GM18868 (cell line): ENCODE measurements around the gene KCNJ2.
A peak's percentile ranks its signal among the peaks of the same experiment; 100 is the strongest.

ENCODE experiments used
- ATAC-seq: cut with Tn5 transposase; IDR thresholded peaks from one replicate; pipeline ENCODE4 v1.9.1; 2021; ENCODE audit warnings: mild to moderate bottlenecking, moderate library complexity; ENCODE audit not compliant: unreplicated experiment

Gene KCNJ2

DNA sequence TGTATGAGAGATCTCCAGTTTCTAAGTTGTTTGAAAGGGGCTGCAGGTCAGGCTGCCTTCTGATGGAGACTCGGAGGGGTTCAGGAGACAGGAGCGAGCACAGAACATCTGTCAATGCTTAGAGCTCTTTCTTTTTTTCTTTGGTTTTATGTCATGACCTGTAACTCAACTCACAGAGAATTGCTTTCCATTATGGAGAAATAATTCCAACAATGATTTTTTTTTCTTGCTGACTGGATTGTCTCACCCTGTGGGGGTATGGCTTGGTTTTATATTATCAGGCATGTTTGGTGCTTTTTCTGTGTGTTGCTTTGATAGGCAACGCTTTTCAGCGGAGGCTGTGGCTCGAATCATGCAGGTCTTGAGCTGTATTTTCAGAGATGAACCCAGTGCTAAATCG lies 10.7 kb upstream of the KCNJ2 start:
- ATAC-seq: no peak

DNA sequence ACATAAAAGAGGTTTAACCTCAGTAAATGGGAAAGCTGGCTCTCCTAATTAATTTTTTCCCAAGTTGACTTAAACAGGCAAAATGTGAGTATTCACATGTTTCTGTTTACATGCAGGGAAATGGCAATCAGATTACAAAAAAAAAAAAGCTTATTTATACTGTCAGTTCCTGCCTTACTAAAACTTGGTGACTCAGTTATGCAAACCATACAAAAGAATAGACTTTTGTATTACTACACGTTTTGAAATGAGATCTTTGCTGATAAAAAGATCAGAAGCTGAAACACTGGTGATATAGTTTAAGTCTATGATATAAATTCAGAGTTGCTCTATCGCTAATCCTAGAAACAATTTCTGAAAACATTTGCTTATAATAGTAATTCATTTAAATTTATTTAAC lies 9.4 kb upstream of the KCNJ2 start:
- no peak for ATAC-seq

DNA sequence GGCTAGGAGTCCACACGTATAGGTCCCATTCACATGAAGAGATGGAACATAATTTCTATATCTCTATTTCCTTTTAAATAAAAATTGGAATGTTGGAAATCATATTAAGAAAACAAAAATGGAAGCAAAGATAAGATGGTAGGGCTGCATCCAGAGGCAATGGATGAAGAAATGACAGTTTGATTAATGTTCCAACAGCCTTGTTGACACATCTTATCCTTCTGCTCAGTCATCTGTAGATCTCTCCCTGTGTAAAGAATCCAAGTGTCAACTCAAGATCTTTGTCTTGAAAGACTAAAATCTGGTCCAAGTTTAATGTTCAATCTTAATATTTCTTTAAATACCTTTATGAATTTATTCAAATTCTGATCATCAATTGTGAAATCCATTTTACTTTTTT lies 7.8 kb upstream of the KCNJ2 start:
- no peak for ATAC-seq

DNA sequence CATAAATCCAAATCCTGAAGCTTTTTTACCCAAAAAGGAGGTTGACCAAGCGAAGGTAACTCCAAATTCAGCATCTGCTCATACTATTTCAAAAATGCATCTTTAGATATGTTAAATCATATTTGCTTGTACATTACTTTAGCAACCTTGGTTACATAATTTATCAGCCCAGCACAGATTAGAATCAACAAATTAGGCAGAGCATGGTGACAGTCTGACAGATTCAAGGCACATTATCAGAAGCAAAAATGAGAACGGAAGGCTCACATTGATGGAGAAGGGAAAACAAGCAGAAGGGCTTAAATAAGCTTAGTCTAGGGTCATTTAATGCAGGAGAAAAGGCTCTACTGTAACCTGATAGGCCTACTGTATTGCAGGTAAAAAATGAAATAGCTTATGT lies 3.9 kb upstream of the KCNJ2 start:
- ATAC-seq: no peak

DNA sequence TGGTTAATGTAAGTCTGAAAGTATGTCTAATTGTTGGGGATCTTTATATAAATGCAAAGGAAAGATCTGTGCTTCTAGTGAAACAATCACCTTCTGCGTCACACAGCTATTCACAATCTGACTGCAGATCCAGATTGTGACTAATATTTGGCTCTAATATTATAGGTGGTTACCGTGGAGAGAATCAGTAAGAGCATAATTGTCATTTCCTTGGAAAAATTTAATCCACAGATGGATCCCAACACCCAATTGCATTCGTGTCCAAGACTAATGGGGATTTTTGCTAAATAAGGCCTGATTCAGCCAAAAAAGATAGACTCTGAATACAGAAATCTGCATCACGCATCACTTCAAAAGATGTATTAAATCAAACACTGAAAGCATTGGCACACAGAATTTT lies 2.7 kb upstream of the KCNJ2 start:
- no peak for ATAC-seq

DNA sequence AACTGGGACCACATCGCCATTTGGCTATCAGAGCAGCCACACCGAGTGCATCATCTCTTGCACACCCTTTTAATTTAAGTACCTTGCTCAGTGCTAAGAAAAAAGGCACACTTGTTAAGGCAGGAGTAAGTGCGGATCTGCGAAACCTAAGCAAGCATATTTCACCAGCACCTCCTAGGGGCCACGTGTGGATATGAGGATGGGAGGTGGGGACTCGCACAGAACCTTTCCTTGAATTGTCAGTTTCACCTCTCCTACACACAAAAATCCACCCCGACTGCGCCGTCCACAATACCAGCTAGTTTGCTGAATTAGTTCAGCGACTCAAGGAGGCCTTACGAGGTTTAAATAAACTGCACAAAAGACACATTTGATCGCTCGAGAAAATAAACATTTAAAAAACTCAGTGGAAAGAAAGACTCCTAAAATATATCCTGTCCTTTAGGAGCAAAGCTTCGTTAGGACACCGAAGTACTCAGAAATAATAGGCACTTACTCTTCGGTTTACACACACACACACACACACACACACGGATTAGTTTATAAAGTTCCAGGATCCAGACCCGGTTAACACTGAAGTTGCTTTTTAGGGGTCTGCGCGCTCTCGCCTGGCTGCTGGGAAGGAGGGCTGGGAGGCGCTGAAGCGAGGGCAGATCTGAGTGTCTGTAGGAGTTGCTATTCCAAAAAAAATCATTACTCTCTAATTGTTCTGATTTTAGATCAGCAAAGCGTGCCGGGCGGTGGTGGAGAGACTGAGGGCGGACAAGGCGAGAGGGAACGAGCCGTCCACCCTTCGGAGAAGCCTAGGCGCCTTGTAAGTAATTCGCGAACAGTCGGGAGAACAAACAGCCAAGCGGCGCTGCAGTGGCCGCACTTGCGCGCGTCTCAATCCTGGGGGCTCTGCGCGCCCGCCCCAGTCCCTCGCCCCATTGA lies 1.0 kb upstream of the KCNJ2 start:
- ATAC-seq: peak; percentile 4

DNA sequence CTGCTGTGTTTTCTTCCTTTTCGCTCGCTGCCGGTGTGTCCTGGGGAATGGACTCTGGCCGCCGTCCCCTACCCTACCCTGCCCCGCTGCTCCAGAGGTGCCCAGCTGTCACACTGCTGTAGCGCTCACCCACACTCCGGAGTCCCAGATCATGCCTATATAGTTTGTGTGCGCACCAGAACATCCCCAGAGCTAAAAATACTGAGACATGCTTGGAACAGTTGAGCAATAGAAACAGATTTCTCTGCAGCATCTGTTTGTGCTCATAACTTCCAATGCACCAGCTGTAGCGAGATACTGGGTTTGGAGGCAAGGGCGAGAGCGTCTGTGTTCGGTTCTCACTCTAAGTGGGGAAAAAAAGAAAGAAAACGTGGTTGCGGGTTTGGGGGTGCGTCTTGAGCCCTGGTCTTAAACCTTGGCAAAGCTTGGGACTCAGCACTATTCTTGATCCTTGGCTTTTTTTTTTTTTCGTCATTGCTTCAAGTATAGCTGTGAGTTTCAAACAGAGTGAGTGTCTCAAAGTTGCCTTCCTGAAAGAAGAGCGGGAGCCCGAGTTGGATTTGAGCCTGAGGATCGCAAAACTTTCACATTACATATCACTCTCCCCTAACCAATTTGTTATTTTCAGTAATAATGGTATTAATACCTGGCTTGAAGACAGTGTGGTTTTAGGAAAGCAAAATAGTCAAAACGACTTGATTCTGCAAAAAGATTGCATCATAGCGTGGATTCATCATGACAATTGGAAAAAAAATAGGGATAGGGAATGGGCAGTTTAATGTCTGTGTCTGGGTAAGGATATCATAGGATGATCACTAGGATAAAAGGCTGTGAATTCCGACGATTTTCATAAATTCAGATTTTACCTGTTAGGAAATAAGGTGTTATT lies 621 bp downstream of the KCNJ2 start:
- no peak for ATAC-seq

DNA sequence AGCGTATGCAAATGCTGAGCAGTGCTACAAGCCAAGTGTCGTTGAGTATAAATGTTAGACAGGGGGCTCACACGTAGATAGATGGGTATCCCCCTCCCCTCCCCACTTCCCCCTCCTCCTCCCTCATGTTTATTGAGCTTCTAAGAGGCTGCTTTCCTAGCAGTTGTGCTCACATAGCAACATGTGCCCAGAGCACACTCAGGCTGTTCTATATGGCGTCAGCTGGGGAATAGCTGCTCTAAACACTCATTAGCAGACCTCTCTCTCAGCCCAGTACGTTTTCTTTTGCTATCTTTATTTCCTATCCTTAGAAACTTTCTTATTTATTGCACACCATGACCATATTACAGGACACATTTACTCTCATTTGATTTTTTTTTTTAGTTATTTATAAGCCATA lies 1.8 kb downstream of the KCNJ2 start:
- ATAC-seq: no peak

DNA sequence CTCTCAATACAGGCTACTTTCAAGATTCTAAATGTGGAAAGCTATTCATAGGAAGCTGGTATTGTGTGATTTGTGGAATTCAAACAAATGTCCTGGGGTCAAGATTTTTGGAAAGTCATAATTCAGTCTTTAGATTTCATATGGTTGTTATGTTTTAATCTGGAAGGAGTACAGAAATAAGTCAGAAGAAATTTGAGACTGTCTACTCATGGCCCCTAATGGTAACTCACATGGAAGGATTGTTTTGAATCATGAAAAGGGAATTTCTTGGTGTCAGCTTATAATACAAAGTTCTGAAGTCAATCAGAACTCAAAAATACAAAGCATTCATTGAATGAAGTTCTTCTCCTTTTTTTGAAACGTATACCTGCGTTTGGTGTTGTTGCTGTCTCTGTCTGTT lies 3.1 kb downstream of the KCNJ2 start:
- no peak for ATAC-seq

DNA sequence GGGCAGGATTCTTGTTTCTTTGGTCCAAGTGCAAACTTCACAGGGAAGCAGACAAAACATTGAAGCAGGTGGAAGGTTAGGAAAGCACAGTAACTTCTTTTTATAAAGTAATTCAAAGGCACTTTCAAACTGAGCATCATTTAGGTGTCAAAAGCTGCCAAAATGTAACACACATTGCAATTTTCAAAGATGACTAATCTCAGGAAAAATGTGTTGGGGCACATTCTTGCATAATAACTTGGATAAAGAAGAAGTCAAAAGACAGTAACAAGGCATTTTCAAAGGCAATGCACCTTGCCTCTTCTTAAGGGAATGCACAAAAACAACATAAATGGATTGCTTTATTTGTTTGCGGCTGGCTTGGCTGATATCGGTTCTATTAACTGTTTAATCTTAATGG lies 3.6 kb downstream of the KCNJ2 start:
- ATAC-seq: no peak

DNA sequence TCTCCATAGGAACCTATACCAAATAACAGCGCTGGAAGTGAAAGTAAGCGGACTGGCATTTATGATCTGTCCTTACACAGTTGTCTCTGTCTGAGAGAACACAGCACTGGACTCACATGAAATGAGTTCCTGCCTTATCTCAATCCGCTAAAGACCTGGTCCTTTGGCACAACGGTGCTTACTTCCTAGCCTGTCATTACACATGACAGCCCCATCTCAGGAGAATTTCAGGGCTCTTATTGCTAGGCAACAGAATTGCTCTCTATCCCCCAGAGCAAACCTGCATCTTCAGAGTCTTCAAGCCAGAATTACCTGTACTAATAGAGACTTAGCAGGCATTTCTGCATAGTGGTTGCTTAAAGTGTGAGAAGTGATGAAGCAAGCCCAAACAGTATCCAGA lies 4.3 kb downstream of the KCNJ2 start:
- no peak for ATAC-seq

DNA sequence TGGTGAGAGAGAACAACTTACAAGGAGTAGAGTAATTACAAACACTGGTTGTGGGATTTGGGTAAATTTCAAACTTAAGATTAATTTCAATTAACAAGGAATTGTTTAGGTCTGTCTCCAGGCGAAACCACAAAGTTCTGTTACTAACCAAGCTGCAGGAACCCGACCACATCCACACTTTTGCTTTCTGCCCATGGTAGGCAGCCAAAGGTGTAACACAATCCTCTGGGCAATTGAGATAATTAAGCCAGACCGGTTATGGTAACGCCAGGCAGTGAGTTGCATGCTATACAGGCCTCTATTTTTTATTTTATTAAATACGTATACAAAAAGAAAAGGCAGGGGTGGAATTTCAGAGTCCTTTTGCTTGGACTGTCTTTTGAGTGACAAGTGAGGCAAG lies 12.0 kb downstream of the KCNJ2 start:
- no peak for ATAC-seq

DNA sequence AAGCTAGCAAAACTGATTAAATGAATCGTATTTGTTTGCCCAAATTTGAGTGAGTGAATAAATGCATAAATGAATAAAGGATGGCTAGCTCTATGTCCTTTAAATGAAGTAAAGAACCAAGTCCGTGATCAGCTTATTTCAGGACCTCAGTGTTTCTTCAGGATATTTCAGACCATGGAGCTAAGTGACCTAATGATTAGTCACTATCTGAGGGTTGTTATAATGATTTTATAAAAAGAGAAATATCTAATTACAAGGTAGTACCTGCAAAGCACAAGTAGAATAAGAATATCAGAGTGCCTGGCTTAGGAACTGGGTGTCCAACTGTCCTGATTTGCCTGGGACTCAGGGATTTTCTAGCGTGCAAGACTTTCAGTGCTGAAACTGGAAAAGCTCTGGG lies 12.5 kb downstream of the KCNJ2 start:
- no peak for ATAC-seq

DNA sequence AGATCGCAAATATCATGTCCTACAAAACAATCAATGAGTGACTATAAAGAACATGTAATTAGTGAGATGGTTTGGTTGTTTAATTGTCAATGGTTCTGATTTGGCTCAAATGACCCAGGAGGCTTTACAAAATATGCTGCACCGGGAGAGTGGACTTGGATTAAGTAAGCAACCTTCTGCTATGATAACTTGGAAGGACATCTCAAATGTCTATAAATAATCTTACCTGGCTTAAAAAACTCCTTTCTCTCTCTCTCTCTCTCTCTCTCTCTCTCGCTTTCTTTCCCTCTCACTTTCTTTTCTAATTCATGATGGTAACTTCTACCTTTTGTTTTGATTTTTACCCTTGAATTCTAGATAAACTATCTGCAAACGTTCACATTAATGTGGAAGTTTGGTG lies 14.2 kb downstream of the KCNJ2 start:
- ATAC-seq: no peak

DNA sequence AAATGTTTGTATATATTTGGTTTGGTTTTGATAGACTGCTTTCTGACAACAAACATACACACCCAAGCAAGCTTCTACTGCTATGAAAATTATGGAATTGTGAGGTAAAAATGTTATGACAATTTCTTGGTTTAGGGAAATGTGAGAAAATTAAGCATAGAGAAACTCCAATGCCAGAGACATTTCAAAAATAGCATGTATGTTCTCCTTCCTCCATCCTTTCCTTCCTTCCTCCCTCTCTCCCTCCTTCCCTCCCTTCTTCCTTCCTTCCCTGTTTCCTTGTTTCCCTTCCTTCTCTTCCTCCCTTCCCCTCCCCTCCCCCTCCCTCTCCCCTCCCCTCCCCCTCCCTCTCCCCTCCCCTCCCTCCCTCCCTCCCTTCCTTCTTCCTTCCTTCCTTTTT lies 14.9 kb downstream of the KCNJ2 start:
- no peak for ATAC-seq

DNA sequence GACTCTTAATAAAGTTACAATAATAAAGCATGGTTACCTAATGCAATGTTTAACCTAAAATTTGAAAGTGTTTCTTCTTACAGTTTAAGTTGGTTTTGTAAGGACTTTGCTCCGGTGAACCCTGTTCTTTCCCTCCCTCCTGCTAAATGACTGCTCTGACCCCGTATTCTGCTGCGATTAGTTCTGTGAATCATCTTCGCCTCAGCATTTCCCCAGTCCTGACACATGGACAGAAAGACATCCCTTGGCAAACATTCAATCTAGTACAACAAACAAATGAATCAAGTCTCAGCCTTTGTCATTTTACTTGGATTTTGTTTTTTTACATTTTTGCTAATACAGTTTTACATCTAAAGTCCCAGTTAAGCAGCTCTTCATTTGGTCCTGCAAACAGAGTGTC lies 15.4 kb downstream of the KCNJ2 start:
- no peak for ATAC-seq

DNA sequence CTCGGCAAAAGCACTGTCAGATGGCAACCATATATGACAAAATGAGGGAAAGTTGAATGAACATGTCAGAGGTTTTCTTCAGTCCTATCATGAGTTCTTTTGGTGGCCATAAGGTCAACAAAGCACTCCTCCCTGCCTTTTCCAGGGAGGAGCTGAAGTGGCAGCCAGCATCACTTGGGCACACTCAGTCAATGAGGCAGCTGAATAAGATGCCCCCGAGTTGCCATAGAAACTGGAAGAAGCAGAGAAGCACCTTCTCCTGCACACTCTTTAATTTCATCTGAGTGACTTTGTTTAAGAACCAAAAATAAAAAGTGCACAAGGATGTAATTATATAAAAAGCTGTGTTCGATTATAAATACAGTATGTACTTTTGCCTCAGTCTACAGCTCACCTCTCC lies 16.0 kb downstream of the KCNJ2 start:
- ATAC-seq: no peak

DNA sequence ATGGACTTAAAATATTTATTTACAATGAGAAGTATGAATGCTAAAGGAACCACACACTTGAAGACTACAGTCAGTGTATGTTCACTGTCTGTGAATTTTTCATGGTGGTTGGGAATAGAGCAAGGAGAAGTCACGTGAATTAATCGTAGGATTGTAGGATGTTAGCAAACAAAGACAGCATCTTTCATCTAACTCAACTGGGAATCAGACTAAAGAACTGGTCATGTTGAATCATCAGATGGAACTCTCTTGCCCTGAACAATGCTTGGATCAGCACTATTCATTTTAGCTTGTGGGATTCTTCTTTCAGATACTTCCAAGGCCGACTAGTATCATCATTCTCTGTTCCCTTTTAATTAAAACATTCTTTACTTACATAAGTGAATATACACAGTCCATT lies 18.1 kb downstream of the KCNJ2 start:
- ATAC-seq: no peak

DNA sequence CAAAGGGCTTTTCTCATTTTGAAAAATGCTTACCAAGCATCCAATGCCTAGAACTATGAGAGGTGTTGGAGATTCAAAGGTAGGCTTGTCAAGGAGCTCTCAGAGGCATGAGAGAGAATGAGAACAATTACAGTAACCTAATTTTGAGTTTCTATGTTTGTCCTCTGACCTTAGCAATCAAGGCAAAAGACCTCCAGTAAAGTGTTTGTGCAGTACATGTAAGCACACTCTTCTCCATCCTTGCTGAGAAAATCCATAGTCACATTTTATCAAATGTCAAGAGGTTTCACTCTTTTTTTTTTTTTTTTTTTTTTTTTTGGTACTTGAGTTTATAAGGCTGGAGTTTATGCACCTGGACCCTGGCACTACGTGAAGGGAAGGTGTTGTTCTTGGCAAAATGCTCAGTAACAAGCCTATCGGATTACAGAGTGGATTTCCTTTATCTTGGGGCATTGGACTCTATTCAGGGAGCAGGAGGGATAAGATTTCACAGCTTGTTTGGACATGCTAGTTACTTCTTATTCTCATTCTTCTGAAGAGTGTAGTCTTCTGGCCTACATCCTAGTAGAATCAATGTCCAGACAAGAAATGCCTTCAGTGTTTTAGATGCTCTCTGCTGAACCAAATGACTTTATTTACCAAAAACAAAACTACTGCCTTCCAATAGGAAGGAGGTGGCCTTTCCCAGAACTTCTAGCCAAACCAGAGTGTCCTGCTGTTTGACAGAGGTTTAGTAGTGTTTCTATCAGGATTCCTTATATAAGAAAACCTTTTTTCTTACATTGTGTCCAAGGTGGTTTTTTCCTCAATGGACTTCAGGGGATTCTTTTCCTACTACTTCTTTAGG lies 21.9 kb downstream of the KCNJ2 start:
- ATAC-seq: no peak

DNA sequence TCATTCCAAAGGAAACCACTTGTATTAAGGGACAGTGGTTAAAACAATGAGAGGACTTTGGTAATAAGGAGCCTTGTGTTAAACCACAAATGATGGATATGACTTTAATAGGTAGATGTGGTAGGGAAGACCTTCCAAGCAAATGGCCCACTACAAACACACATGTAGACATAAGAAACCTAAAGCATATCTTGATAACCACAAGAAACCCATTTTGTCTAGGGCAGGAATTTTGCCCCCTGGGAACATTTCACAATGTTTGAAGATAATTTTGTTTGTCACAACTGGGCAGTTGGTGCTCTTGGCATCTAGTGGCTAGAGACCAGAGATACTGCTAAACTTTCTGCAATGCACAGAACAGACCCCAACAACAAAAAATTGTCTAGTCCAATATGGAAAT lies 25.8 kb downstream of the KCNJ2 start:
- ATAC-seq: no peak

DNA sequence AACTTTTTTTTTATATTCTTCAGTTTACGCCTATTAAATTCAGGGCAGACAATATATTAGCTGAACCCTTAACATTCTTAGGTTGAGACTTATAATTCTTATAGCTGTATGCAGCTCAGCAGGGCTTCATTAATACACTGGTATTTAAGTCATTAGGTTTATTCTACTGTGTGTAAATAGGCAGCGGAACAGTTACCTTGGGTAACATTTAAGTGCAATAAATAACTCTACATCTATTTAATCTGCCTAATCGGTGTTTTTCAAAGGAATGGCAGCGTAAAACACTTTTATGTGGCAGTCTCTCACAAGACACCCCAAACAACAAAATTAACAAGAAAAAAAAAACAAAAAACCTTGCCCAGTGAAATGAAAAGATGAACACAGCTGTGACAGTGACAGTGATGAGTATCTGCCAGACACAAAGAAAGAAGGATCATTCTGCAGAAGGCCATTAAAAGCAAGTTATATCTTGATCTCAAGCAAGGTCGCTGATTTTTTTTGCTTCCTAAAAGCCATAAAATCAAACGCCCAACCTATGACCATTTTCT lies 32.6 kb downstream of the KCNJ2 start:
- ATAC-seq: no peak
